Fibroblast of villous mesenchyme (primary cell): ENCODE results near the gene AURKAIP1. TPM values are rescaled to one million over a fixed set of nuclear protein-coding genes. Genes with fewer than 3 reads are reported as not detected.

Experiments
- DNase-seq: peaks from one replicate; pipeline ENCODE4 v3.0.0-alpha.2; 2010; ENCODE audit warnings: low read depth
- H3K4me3 ChIP-seq: 2 replicates; pipeline ENCODE4 v1.5.1; 2011; ENCODE audit warnings: low read depth, mild to moderate bottlenecking, low read length
- total RNA-seq: library from RNA; depleted of rRNA; stranded (reverse); fragments of >200 nt; gene quantifications from 2 replicates; pipeline ENCODE4 v1.2.3, GENCODE V29; 2012
- TF ChIP-seq, protein P1 (sequence below): IDR thresholded peaks from 2 replicates; pipeline ENCODE4 v1.5.1; 2012; ENCODE audit warnings: low read depth, mild to moderate bottlenecking, low read length; ENCODE audit not compliant: insufficient read depth

Gene AURKAIP1
- total RNA-seq, 1 donor = 94.1 TPM

DNA sequence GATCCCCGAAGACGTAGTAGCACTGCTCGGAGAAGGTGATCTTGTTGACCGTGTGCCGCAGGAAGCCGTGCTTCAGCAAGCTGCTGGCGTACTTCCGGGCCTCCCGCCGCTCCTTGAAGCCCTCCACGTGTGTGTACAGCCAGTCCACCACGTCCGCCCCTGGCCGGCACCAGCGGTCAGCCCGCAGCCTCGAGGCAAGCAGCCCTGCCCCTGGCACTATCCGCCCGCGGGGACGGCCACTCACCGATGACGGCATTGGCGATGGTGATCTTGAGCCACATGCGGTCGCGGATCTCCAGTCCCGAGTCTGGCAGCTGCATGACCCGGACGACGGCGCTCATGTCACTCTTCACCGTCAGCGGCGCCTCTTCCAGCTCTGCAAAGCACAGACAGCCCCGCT, 36.7 kb downstream of the AURKAIP1 start:
- TF ChIP-seq, protein P1, sequence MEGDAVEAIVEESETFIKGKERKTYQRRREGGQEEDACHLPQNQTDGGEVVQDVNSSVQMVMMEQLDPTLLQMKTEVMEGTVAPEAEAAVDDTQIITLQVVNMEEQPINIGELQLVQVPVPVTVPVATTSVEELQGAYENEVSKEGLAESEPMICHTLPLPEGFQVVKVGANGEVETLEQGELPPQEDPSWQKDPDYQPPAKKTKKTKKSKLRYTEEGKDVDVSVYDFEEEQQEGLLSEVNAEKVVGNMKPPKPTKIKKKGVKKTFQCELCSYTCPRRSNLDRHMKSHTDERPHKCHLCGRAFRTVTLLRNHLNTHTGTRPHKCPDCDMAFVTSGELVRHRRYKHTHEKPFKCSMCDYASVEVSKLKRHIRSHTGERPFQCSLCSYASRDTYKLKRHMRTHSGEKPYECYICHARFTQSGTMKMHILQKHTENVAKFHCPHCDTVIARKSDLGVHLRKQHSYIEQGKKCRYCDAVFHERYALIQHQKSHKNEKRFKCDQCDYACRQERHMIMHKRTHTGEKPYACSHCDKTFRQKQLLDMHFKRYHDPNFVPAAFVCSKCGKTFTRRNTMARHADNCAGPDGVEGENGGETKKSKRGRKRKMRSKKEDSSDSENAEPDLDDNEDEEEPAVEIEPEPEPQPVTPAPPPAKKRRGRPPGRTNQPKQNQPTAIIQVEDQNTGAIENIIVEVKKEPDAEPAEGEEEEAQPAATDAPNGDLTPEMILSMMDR = no peak
- no peak overlapping the region for H3K4me3 ChIP-seq
- no peak for DNase-seq

DNA sequence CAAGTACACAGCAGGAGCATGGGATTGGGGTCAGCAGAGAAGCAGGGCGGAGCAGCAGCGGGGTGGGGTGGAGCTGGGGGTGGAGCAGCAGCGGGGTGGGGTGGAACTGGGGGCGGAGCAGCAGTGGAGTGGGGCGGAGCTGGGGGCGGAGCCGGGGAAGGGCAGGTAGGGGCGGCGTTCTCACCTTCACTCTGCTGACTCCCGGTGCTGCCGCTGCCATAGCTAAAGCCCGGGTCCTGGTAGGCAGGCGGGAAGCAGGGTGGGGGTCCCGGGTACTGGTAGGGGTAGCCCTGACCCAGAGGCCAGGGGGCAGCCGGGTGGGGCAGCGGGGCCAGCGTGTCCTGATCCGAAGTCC, 37.2 kb downstream of the AURKAIP1 start:
- no peak overlapping the region for H3K4me3 ChIP-seq
- TF ChIP-seq, protein P1 = no peak
- DNase-seq = no peak

DNA sequence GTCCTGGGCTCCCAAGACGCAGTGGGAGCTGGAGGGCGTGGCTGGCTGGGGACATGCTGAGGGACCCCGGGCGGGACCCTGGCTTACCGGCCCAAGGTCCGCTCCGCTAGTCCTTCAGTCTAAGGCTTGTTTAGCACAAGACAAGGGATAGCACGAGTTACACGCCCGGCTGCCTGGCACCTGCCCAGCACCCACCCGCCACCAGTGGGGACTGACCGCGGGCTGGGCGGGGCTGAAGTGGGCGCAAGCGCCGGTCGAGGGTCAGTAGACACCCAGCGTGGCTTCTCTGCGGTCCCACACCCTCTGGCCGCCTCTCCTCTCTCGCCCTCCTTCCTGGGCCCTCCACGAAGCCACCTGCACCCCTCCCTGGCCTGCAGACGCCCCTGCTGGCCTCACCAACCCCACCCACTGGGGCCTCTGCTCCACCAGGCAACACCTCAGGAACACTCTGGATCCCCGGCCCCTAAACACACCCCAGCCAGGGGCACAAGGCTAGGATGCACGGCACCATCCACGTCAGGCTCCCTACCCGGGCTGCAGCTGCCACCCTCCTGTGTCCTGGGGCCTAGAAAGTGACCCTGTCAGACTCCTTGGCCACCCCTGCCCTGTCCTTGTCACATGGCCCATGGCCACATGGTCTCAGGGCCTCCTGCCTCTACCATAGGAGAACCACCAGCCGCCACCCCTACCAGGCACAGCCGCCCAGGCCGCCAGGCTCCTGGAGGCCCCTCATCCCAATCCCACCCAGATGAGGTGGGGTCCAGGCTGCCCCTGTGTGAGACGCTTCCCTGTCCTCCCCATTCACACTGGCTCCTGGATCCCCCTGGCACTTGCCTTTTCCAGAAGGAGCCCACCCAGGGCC, 37.8 kb downstream of the AURKAIP1 start:
- H3K4me3 ChIP-seq = no peak overlapping the region
- TF ChIP-seq, protein P1 = no peak
- DNase-seq = no peak

DNA sequence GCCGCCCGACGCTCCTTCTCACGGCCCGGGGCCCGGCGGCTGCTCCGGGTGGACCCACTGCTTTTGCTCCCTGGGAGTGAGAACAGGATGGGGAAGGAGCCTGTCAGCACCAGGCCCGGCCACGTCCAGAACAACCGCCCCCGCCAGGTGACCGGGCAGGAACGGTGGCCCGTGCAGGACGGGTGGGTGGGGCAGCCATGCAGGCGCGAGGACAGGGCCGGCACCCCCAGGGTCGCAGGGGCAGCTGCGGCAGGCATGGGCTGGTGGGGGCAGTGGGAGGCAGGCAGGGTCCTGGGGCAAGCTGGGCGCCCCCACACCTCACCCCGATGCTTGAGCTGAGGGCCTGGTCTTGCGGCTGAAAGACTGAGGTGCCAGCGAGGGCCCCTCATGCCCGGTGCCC, 38.6 kb downstream of the AURKAIP1 start:
- TF ChIP-seq, protein P1 = no peak
- H3K4me3 ChIP-seq = no peak overlapping the region
- DNase-seq = no peak

DNA sequence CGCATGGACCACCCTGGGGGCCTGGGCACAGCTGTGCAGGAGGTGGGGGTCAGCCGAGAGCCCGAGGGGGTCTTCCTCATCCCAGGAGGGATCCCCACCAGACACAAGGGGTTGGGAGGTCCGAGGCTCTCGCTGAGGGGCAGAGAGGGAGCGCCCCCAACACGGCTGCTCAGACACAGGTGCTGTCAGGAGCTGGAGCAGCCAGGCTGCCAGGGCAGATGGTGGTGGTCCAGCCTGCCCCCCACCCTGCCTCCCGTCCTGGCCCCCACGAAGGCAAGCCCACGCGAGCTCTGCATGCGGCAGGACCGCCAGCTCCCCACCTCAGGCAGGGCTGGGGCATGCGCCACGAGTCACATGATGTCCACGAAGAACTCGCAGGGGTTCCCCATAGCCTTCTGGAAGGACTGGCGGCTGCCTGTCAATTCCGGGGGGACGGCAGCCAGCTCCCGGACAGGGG, 39.2 kb downstream of the AURKAIP1 start:
- no peak overlapping the region for H3K4me3 ChIP-seq
- TF ChIP-seq, protein P1 = no peak
- no peak for DNase-seq

DNA sequence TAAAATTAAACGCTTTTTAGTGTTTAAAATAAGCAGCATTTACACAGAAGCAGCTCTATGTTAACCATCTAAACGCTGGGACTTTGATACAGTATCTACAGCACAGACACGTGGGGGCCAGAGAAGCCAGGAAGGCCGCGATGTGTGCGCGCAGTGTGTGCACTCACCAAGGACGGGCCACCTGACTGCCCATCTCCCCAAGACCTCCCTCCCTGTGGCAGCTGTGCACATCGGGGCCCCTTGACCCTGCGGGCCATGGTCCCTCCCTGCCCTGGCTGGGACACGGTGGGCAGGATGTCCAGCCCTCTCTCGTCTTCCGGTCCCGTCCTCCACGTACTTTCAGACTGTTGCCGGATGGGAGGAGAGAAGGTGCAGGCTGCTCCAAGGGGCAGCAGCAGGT, 39.7 kb downstream of the AURKAIP1 start:
- H3K4me3 ChIP-seq = no peak overlapping the region
- TF ChIP-seq, protein P1 = no peak

More for the DNA sequence above, 39.7 kb downstream of the AURKAIP1 start:
- DNase-seq = no peak
